K562 (cell line): ENCODE data around the gene ZBTB20. TPM values are rescaled to one million over a fixed set of nuclear protein-coding genes. Genes with fewer than 3 reads are reported as not detected.

Experiments
- BACH1 ChIP-seq: fragments of 200-800 bp; sonication (Bioruptor generic); IDR thresholded peaks from 2 replicates; pipeline ENCODE4 v1.6.1; 2016; ENCODE audit warnings: missing genetic modification characterization, missing compliant biosample characterization
- KDM1A ChIP-seq, 2 experiments: fragments of 450-650 bp; IDR thresholded peaks; 2 replicates each; pipeline ENCODE4 v1.6.1; 2016; ENCODE audit warnings: mild to moderate bottlenecking in 2 of 2
- MBD2 ChIP-seq: sonication (generic); IDR thresholded peaks from 2 replicates; pipeline ENCODE4 v1.6.1; 2016; ENCODE audit warnings: low read depth, borderline replicate concordance
- PBX2 ChIP-seq, 2 experiments: IDR thresholded peaks in 1 of 2; conservative IDR thresholded peaks in 1 of 2; 2 replicates each; pipeline ENCODE4 v1.6.1; 2016; ENCODE audit warnings: low read depth in 2 of 2, mild to moderate bottlenecking in 1 of 2, missing compliant biosample characterization in 1 of 2, missing genetic modification characterization in 1 of 2, moderate library complexity in 1 of 2
- TSHZ1 ChIP-seq: fragments of 250-450 bp; sonication (Bioruptor Pico); IDR thresholded peaks from 2 replicates; pipeline ENCODE4 v1.4.0; 2020; ENCODE audit warnings: mild to moderate bottlenecking, moderate library complexity
- U2AF1 ChIP-seq: fragments of 200-400 bp; formaldehyde crosslinking; optimal IDR thresholded peaks from 2 replicates; pipeline ENCODE3; 2017; ENCODE audit warnings: mild to moderate bottlenecking, low read depth, low read length, moderate library complexity
- ZBTB33 ChIP-seq: sonication (generic); formaldehyde crosslinking; IDR thresholded peaks from 2 replicates; pipeline ENCODE4 v1.8.1; 2023; ENCODE audit warnings: mild to moderate bottlenecking, missing genetic modification reagents
- ZNF740 ChIP-seq, 3 experiments: fragments of 200-800 bp in 1 of 3; sonication (Bioruptor generic) in 1 of 3; sonication (generic) in 1 of 3; formaldehyde crosslinking in 1 of 3; IDR thresholded peaks; 2 replicates each; pipeline versions ENCODE4 v1.6.1 to v1.8.0; 2016 to 2022; ENCODE audit warnings: mild to moderate bottlenecking in 2 of 3, missing compliant biosample characterization in 2 of 3, missing genetic modification characterization in 2 of 3, missing genetic modification reagents in 1 of 3
- polyA plus RNA-seq, 8 experiments: library from polyadenylated mRNA; depleted of rRNA in 4 of 8; stranded (reverse) in 5 of 8; unstranded in 3 of 8; fragments of >200 nt; fragmentation: Nextera tagmentation in 2 of 8; fragmentation: Illumina TruSeq in 1 of 8; extraction: Ambion mirVana in 2 of 8; extraction: Trizol in 1 of 8; gene quantifications; 2 replicates each; pipeline versions ENCODE4 v1.2.1 to v1.2.3, GENCODE V29; 2011 to 2014; ENCODE audit warnings: inconsistent platforms in 1 of 8, missing spikeins in 1 of 8
- total RNA-seq, 7 experiments: library from RNA; depleted of rRNA in 6 of 7; stranded (reverse); fragments of >200 nt in 6 of 7; fragmentation: Illumina TruSeq in 2 of 7; extraction: Trizol in 2 of 7; gene quantifications; 2 replicates each; pipeline versions ENCODE4 v1.2.1 to v1.2.3, GENCODE V29; 2011 to 2021; ENCODE audit warnings: low replicate concordance in 1 of 7
- TF ChIP-seq, protein P1 (sequence below): sonication (generic); formaldehyde crosslinking; IDR thresholded peaks from 2 replicates; pipeline ENCODE4 v1.8.0; 2022; ENCODE audit warnings: mild to moderate bottlenecking, missing genetic modification reagents, borderline replicate concordance

The ZBTB20 gene
- total and polyA plus RNA-seq, 9 of the 15 experiments (the other 6 are each of a cell fraction or from before 2014, with no cell fraction given) = 0.17 to 1.7 (median 0.45) TPM

DNA sequence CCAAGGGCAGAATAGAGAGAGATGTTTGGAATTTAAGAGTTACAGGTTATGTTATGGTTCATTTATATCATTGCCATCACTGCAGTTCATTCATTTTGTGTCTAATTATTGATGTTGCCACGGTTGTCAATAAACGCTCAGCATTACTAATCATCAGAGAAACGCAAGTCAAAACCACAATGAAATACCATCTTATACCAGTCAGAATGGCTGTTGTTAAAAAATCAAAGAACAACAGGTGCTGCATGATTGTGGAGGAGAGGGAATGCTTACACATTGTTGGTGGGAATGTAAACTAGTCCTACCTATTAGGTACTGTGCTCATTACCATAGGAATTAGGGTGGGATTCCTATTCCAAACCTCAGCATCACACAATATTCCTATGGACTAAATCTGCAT, 502.7 kb downstream of the ZBTB20 start (continued):
- TF ChIP-seq PBX2 (CRISPR knock-in tag; IDR thresholded peaks at IDR 0.05; ENCODE audit: low read depth) = no peak
- TF ChIP-seq PBX2 (tag; conservative IDR thresholded peaks at IDR 0.05; ENCODE audit: low read depth) = no peak
- no peak for TF ChIP-seq U2AF1
- no peak for TF ChIP-seq BACH1
- TF ChIP-seq MBD2 = no peak
- no peak for TF ChIP-seq TSHZ1 (CRISPR knock-in tag)
- TF ChIP-seq, protein P1, sequence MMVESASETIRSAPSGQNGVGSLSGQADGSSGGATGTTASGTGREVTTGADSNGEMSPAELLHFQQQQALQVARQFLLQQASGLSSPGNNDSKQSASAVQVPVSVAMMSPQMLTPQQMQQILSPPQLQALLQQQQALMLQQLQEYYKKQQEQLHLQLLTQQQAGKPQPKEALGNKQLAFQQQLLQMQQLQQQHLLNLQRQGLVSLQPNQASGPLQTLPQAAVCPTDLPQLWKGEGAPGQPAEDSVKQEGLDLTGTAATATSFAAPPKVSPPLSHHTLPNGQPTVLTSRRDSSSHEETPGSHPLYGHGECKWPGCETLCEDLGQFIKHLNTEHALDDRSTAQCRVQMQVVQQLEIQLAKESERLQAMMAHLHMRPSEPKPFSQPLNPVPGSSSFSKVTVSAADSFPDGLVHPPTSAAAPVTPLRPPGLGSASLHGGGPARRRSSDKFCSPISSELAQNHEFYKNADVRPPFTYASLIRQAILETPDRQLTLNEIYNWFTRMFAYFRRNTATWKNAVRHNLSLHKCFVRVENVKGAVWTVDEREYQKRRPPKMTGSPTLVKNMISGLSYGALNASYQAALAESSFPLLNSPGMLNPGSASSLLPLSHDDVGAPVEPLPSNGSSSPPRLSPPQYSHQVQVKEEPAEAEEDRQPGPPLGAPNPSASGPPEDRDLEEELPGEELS (CRISPR knock-in tag) = no peak
- no peak for TF ChIP-seq ZBTB33 (CRISPR knock-in tag)
- TF ChIP-seq ZNF740 (CRISPR knock-in tag; IDR thresholded peaks at IDR 0.05) = no peak
- TF ChIP-seq ZNF740 (tag; IDR thresholded peaks at IDR 0.05) = no peak
- no peak for TF ChIP-seq KDM1A (IDR thresholded peaks at IDR 0.05)
